HepG2 (cell line): ENCODE data around the gene SNX15. TPM values are rescaled to one million over a fixed set of nuclear protein-coding genes. Genes with fewer than 3 reads are reported as not detected.

ENCODE experiments used
- ARID5B ChIP-seq: IDR thresholded peaks from 2 replicates; pipeline ENCODE4 v1.4.0; 2020; ENCODE audit warnings: mild to moderate bottlenecking, missing genetic modification reagents
- CENPBD1 ChIP-seq: sonication (generic); formaldehyde crosslinking; IDR thresholded peaks from 2 replicates; pipeline ENCODE4 v1.8.0; 2022; ENCODE audit warnings: missing genetic modification reagents, low read depth, mild to moderate bottlenecking, borderline replicate concordance
- CTCF ChIP-seq: sonication (generic); formaldehyde crosslinking; IDR thresholded peaks from 2 replicates; pipeline ENCODE4 v1.5.0; 2020; ENCODE audit warnings: mild to moderate bottlenecking, missing genetic modification reagents, moderate library complexity
- GLI4 ChIP-seq: sonication (generic); formaldehyde crosslinking; IDR thresholded peaks from 2 replicates; pipeline ENCODE4 v1.5.1; 2020; ENCODE audit warnings: missing genetic modification reagents, mild to moderate bottlenecking, moderate library complexity, borderline replicate concordance
- KDM5B ChIP-seq: sonication (generic); formaldehyde crosslinking; IDR thresholded peaks from 2 replicates; pipeline ENCODE4 v1.4.0; 2020; ENCODE audit warnings: missing genetic modification reagents, mild to moderate bottlenecking, borderline replicate concordance
- KDM6A ChIP-seq: IDR thresholded peaks from 2 replicates; pipeline ENCODE4 v1.6.1; 2016; ENCODE audit warnings: low read depth
- NCOA2 ChIP-seq: sonication (generic); formaldehyde crosslinking; IDR thresholded peaks from 2 replicates; pipeline ENCODE4 v1.8.0; 2022; ENCODE audit warnings: inconsistent platforms
- NFE2L2 ChIP-seq: fragments of 150-350 bp; IDR thresholded peaks from 2 replicates; pipeline ENCODE4 v1.6.1; 2014; ENCODE audit warnings: low read length
- PAXIP1 ChIP-seq: sonication (generic); formaldehyde crosslinking; conservative IDR thresholded peaks from 2 replicates; pipeline ENCODE4 v1.4.0; 2020; ENCODE audit warnings: mild to moderate bottlenecking, missing genetic modification reagents, moderate library complexity
- PHB2 ChIP-seq: fragments of 450-650 bp; IDR thresholded peaks from 2 replicates; pipeline ENCODE4 v1.6.1; 2018; ENCODE audit not compliant: partially characterized antibody
- POLR2A ChIP-seq, 2 experiments: IDR thresholded peaks; 2 replicates each; pipeline ENCODE4 v1.6.1; 2011; ENCODE audit warnings: low read depth in 2 of 2, low read length in 2 of 2, mild to moderate bottlenecking in 1 of 2, moderate library complexity in 1 of 2; ENCODE audit not compliant: insufficient read depth in 1 of 2
- RFXAP ChIP-seq: sonication (generic); formaldehyde crosslinking; IDR thresholded peaks from 2 replicates; pipeline ENCODE4 v1.4.0; 2020; ENCODE audit warnings: missing genetic modification reagents, borderline replicate concordance
- RNF219 ChIP-seq: sonication (generic); formaldehyde crosslinking; IDR thresholded peaks from 2 replicates; pipeline ENCODE4 v1.5.0; 2020; ENCODE audit warnings: mild to moderate bottlenecking, missing genetic modification reagents
- ZFP1 ChIP-seq: IDR thresholded peaks from 2 replicates; pipeline ENCODE4 v1.6.1; 2016
- ZNF446 ChIP-seq: sonication (generic); formaldehyde crosslinking; IDR thresholded peaks from 2 replicates; pipeline ENCODE4 v1.5.0; 2020; ENCODE audit warnings: mild to moderate bottlenecking, missing genetic modification reagents
- ZNF556 ChIP-seq: sonication (generic); formaldehyde crosslinking; IDR thresholded peaks from 2 replicates; pipeline ENCODE4 v1.4.0; 2020; ENCODE audit warnings: mild to moderate bottlenecking, missing genetic modification reagents, borderline replicate concordance
- ZNF766 ChIP-seq: sonication (generic); formaldehyde crosslinking; IDR thresholded peaks from 2 replicates; pipeline ENCODE4 v1.5.0; 2020; ENCODE audit warnings: missing genetic modification reagents, borderline replicate concordance
- polyA plus RNA-seq, 8 experiments: library from polyadenylated mRNA; depleted of rRNA in 3 of 8; stranded (reverse) in 7 of 8; unstranded in 1 of 8; fragments of >200 nt; fragmentation: Illumina TruSeq in 4 of 8; extraction: Trizol in 4 of 8; gene quantifications; 2 replicates each; pipeline versions ENCODE4 v1.2.1 to v1.2.3, GENCODE V29; 2011 to 2016; ENCODE audit warnings: low read depth in 4 of 8, missing spikeins in 1 of 8, mixed read lengths in 1 of 8; ENCODE audit not compliant: insufficient read depth in 1 of 8
- total RNA-seq, 5 experiments: library from RNA; depleted of rRNA; stranded (reverse); fragments of >200 nt; fragmentation: Illumina TruSeq; extraction: Trizol; gene quantifications; 2 replicates each; pipeline ENCODE4 v1.2.3, GENCODE V29; 2016; ENCODE audit warnings: low read depth in 1 of 5

SNX15 gene
- total and polyA plus RNA-seq, 2 of the 13 experiments (the other 11 are each of a cell fraction or from before 2014, with no cell fraction given) = 19.1 to 22.6 TPM

GRCh38 chr11:65040847-65041622 is 13.8 kb downstream of the SNX15 start, which contains the start of gene SAC3D1 (continued):
- peak; percentile 20; the same call in 1 of the 2 replicates for TF ChIP-seq ZNF766 (CRISPR knock-in tag)
- TF ChIP-seq ZFP1 (CRISPR knock-in tag) = no peak
- no peak for TF ChIP-seq KDM6A (CRISPR knock-in tag)
- TF ChIP-seq ARID5B (CRISPR knock-in tag) = peak; percentile 36; the same call in 1 of the 2 replicates
- TF ChIP-seq CTCF (CRISPR knock-in tag) = peak; percentile 10; the same call in 1 of the 2 replicates
- no peak for TF ChIP-seq NFE2L2
- peak; percentile 67; the same call in 1 of the 2 replicates for TF ChIP-seq RFXAP (CRISPR knock-in tag)
- TF ChIP-seq PAXIP1 = 0 out of 2 replicates have a peak, but pooled peaks have one; percentile 63
- TF ChIP-seq RNF219 = no peak
- TF ChIP-seq PHB2 = no peak
- TF ChIP-seq ZNF556 (CRISPR knock-in tag) = 0 out of 2 replicates have a peak, but pooled peaks have one; percentile 28
- TF ChIP-seq CENPBD1 = no peak
- TF ChIP-seq KDM5B (CRISPR knock-in tag) = peak; percentile 68; the same call in 1 of the 2 replicates
- TF ChIP-seq NCOA2 = peak; percentile 43; the same call in 1 of the 2 replicates
- no peak for TF ChIP-seq ZNF446 (CRISPR knock-in tag)
- TF ChIP-seq GLI4 (CRISPR knock-in tag) = 0 out of 2 replicates have a peak, but pooled peaks have one; percentile 23
- peak; percentile 13 to 66; a peak in 3 of 4 replicates for TF ChIP-seq POLR2A (IDR thresholded peaks at IDR 0.05; ENCODE audit: insufficient read depth in 1 of 2, low read depth in 2 of 2, low read length in 2 of 2)
